ENCODE results near the gene ZNF529. TPM values are rescaled to one million over a fixed set of nuclear protein-coding genes. Genes with fewer than 3 reads are reported as not detected.

ZNF529 gene
- total RNA-seq = 58.8 TPM

GRCh38 chr19:36573020-36573894, at the start of gene ZNF529:
TSS of gene ZNF529 (minus strand) at chr19:36573292. CDS start at chr19:36572346, 946 bp downstream.

GRCh38 chr19:36605101-36605876, 32.2 kb upstream of the ZNF529 start, which contains the start of gene ZNF382:
TSS of gene ZNF382 (plus strand) at chr19:36605313. CDS start at chr19:36609915, 4,602 bp downstream.

GRCh38 chr19:36528194-36528920, 44.7 kb downstream of the ZNF529 start, which contains the start of gene ZNF260:
TSS of gene ZNF260 (minus strand) at chr19:36528271. CDS start at chr19:36515238, 13,033 bp downstream.

Other genes with a start within 250 kb of the ZNF529 start
- 44.4 TPM for gene ZFP14, start 194.1 kb downstream of the ZNF529 start, total RNA-seq
- 49.5 TPM for gene ZFP82, start 154.6 kb downstream of the ZNF529 start, total RNA-seq
- 61.3 TPM for gene ZNF566, start 83.7 kb downstream of the ZNF529 start, total RNA-seq
- gene ZNF260, start 45.0 kb downstream of the ZNF529 start, total RNA-seq = 48.8 TPM
- 202 TPM for gene ZNF382, start 32.0 kb upstream of the ZNF529 start, total RNA-seq
- gene ZNF461, start 93.5 kb upstream of the ZNF529 start, total RNA-seq = 44.8 TPM
- 21.3 TPM for gene ZNF567, start 114.3 kb upstream of the ZNF529 start, total RNA-seq
- gene ZNF850, start 199.5 kb upstream of the ZNF529 start, total RNA-seq = 8.8 TPM

Data from parietal lobe (tissue), 1 donor.